ENCODE results near the gene KLK11. TPM values are rescaled to one million over a fixed set of nuclear protein-coding genes. Genes with fewer than 3 reads are reported as not detected.

The KLK11 gene
- total RNA-seq = not detected in 2 replicates

- intact Hi-C loops (cut with micrococcal nuclease) = no loop called here
These were observed at the start of gene KLK11 for GRCh38 chr19:51026554-51026831. KLK11 (minus strand) TSS chr19:51026616; CDS start chr19:51025631, 985 bp downstream.

- intact Hi-C loops (cut with micrococcal nuclease) = no loop called here
These were observed 49.6 kb upstream of the KLK11 start for GRCh38 chr19:51075998-51076397.

GRCh38 chr19:51071095-51071405, 44.6 kb upstream of the KLK11 start:
- intact Hi-C loops (cut with micrococcal nuclease) = no loop called here

- intact Hi-C loops (cut with micrococcal nuclease) = no loop called here
These were observed 44.1 kb upstream of the KLK11 start for GRCh38 chr19:51070334-51071094.

GRCh38 chr19:51066393-51067186, 40.2 kb upstream of the KLK11 start:
- intact Hi-C loops (cut with micrococcal nuclease) = no loop called here

GRCh38 chr19:51065221-51065960, 39.0 kb upstream of the KLK11 start:
- intact Hi-C loops (cut with micrococcal nuclease) = no loop called here

- intact Hi-C loops (cut with micrococcal nuclease) = no loop called here
These were observed 38.3 kb upstream of the KLK11 start, which contains the start of gene KLK13 for GRCh38 chr19:51064534-51065220. KLK13 (minus strand) TSS chr19:51065092; CDS start chr19:51065067, 25 bp downstream.

- intact Hi-C loops (cut with micrococcal nuclease) = no loop called here
These were observed 37.2 kb upstream of the KLK11 start for GRCh38 chr19:51063664-51064063.

- intact Hi-C loops (cut with micrococcal nuclease) = no loop called here
These were observed 34.6 kb upstream of the KLK11 start for GRCh38 chr19:51060973-51061372.

GRCh38 chr19:51060336-51060735, 33.9 kb upstream of the KLK11 start:
- intact Hi-C loops (cut with micrococcal nuclease) = no loop called here

- intact Hi-C loops (cut with micrococcal nuclease) = no loop called here
These were observed 33.3 kb upstream of the KLK11 start for GRCh38 chr19:51059715-51060114.

GRCh38 chr19:51055866-51056265, 29.4 kb upstream of the KLK11 start:
- intact Hi-C loops (cut with micrococcal nuclease) = no loop called here

- intact Hi-C loops (cut with micrococcal nuclease) = no loop called here
These were observed 20.6 kb upstream of the KLK11 start for GRCh38 chr19:51047031-51047335.

- intact Hi-C loops (cut with micrococcal nuclease) = no loop called here
These were observed 17.9 kb upstream of the KLK11 start for GRCh38 chr19:51044327-51044726.

- intact Hi-C loops (cut with micrococcal nuclease) = no loop called here
These were observed 17.1 kb upstream of the KLK11 start for GRCh38 chr19:51043497-51043896.

GRCh38 chr19:51040151-51040550, 13.7 kb upstream of the KLK11 start:
- intact Hi-C loops (cut with micrococcal nuclease) = no loop called here

GRCh38 chr19:51036519-51036918, 10.1 kb upstream of the KLK11 start:
- intact Hi-C loops (cut with micrococcal nuclease) = no loop called here

- intact Hi-C loops (cut with micrococcal nuclease) = no loop called here
These were observed 8.3 kb upstream of the KLK11 start, which contains the start of gene KLK12 for GRCh38 chr19:51034704-51035103. KLK12 (minus strand) TSS chr19:51035002; CDS start chr19:51034621, 381 bp downstream.

GRCh38 chr19:51031880-51032225, 5.4 kb upstream of the KLK11 start:
- intact Hi-C loops (cut with micrococcal nuclease) = no loop called here

- intact Hi-C loops (cut with micrococcal nuclease) = no loop called here
These were observed 4.9 kb upstream of the KLK11 start for GRCh38 chr19:51031220-51031879.

- intact Hi-C loops (cut with micrococcal nuclease) = no loop called here
These were observed 4.2 kb upstream of the KLK11 start for GRCh38 chr19:51030631-51031030.

Measured in T-helper 1 cell treated with Interleukin-12 subunit alpha and Interleukin-12 subunit beta and Interleukin-4 antibody, amounts not matched to agents 30 ng/mL and 1 ng/mL, for 36 hours (primary cell).